ENCODE data around the gene TAGLN.
"Not testable (repeated sequence)": the region's sequence is repeated elsewhere in the genome, so short reads cannot be mapped to it uniquely, and the experiment has no call there.

GRCh38 chr11:117208710-117209109 is 9.5 kb downstream of the TAGLN start:
- TF ChIP-seq, protein P1, sequence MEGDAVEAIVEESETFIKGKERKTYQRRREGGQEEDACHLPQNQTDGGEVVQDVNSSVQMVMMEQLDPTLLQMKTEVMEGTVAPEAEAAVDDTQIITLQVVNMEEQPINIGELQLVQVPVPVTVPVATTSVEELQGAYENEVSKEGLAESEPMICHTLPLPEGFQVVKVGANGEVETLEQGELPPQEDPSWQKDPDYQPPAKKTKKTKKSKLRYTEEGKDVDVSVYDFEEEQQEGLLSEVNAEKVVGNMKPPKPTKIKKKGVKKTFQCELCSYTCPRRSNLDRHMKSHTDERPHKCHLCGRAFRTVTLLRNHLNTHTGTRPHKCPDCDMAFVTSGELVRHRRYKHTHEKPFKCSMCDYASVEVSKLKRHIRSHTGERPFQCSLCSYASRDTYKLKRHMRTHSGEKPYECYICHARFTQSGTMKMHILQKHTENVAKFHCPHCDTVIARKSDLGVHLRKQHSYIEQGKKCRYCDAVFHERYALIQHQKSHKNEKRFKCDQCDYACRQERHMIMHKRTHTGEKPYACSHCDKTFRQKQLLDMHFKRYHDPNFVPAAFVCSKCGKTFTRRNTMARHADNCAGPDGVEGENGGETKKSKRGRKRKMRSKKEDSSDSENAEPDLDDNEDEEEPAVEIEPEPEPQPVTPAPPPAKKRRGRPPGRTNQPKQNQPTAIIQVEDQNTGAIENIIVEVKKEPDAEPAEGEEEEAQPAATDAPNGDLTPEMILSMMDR (IDR thresholded peaks at IDR 0.05) = not testable (repeated sequence)
- TF ChIP-seq POLR2A (IDR thresholded peaks at IDR 0.05) = not testable (repeated sequence)
